ENCODE data around the gene ATP2B1.
A peak's percentile ranks its signal among the peaks of the same experiment; 100 is the strongest.

DNA sequence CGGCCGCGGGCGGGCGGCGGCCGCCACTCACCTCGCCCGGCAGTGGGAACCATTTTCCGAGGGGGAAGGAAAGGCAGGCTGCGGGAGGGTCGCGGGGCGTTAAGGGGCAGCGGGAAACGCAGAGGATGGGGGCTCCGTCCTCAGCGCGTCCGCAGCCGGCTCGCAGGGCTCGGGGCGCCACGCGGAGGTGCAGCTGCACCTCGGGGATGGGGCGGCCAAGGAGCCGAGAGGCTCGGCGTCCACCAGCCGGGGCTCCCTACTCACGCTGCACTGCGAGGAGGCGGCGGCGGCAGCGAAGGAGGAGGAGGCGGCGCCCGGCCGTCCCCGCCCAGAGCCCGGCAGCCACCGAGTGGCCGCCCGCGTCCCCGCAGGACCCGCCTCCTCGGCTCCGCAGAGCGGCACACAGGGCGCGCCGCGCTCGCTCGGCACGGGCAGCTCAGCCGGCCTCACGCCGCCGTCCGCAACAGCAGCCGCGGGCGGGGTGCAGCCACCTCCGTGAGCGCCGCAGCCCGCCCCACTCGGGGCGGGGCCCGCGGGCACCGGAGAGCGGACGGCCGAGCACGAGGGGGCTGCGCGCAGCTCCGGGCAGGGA lies at the start of gene ATP2B1:
- TF ChIP-seq, protein P1, sequence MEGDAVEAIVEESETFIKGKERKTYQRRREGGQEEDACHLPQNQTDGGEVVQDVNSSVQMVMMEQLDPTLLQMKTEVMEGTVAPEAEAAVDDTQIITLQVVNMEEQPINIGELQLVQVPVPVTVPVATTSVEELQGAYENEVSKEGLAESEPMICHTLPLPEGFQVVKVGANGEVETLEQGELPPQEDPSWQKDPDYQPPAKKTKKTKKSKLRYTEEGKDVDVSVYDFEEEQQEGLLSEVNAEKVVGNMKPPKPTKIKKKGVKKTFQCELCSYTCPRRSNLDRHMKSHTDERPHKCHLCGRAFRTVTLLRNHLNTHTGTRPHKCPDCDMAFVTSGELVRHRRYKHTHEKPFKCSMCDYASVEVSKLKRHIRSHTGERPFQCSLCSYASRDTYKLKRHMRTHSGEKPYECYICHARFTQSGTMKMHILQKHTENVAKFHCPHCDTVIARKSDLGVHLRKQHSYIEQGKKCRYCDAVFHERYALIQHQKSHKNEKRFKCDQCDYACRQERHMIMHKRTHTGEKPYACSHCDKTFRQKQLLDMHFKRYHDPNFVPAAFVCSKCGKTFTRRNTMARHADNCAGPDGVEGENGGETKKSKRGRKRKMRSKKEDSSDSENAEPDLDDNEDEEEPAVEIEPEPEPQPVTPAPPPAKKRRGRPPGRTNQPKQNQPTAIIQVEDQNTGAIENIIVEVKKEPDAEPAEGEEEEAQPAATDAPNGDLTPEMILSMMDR (IDR thresholded peaks at IDR 0.05): peak in 1 of 4 experiments; percentile 18
- peak; percentile 94 for TF ChIP-seq POLR2A (IDR thresholded peaks at IDR 0.05)

Measured in uterus (tissue), 2 donors.